Retinal pigment epithelial cell (primary cell): ENCODE data around the gene MAPKAPK2.

ENCODE experiments used
- DNase-seq: peaks from one replicate; pipeline ENCODE4 v3.0.0-alpha.2; 2010; ENCODE audit warnings: low read depth
- H3K4me3 ChIP-seq: 2 replicates; pipeline ENCODE4 v1.5.1; 2011; ENCODE audit warnings: mild to moderate bottlenecking, low read length, control low read depth, moderate library complexity
- TF ChIP-seq, protein P1 (sequence below): conservative IDR thresholded peaks from 2 replicates; pipeline ENCODE4 v1.5.1; 2011; ENCODE audit warnings: low read depth, low read length, control low read depth, inconsistent platforms

The MAPKAPK2 gene

GRCh38 chr1:206696812-206697585 is 12.3 kb downstream of the MAPKAPK2 start:
- TF ChIP-seq, protein P1, sequence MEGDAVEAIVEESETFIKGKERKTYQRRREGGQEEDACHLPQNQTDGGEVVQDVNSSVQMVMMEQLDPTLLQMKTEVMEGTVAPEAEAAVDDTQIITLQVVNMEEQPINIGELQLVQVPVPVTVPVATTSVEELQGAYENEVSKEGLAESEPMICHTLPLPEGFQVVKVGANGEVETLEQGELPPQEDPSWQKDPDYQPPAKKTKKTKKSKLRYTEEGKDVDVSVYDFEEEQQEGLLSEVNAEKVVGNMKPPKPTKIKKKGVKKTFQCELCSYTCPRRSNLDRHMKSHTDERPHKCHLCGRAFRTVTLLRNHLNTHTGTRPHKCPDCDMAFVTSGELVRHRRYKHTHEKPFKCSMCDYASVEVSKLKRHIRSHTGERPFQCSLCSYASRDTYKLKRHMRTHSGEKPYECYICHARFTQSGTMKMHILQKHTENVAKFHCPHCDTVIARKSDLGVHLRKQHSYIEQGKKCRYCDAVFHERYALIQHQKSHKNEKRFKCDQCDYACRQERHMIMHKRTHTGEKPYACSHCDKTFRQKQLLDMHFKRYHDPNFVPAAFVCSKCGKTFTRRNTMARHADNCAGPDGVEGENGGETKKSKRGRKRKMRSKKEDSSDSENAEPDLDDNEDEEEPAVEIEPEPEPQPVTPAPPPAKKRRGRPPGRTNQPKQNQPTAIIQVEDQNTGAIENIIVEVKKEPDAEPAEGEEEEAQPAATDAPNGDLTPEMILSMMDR: no peak

DNA sequence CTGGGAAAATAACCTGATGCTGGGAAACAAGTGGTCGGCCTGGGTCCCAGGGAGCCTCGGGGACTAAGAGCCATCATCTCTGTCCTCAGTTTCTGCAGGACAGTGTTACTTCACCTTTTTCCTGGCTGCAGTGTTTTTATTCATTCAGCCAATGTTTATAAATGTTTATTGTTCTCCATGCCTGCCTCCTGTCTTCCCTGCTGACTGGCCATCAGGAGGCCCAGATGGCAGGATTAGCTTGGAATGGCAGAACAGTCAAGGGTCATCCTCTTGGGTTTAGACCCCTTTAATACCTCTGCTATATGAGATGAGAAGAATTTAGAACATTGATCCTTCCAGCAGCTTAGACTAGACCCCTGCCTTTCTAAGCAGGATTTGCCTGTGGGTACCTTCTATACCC is 13.3 kb downstream of the MAPKAPK2 start:
- no peak for DNase-seq
- TF ChIP-seq, protein P1: no peak
- H3K4me3 ChIP-seq: no peak overlapping the region

More at GRCh38 chr1:206696812-206697585, 12.3 kb downstream of the MAPKAPK2 start:
- DNase-seq: no peak
- no peak overlapping the region for H3K4me3 ChIP-seq

DNA sequence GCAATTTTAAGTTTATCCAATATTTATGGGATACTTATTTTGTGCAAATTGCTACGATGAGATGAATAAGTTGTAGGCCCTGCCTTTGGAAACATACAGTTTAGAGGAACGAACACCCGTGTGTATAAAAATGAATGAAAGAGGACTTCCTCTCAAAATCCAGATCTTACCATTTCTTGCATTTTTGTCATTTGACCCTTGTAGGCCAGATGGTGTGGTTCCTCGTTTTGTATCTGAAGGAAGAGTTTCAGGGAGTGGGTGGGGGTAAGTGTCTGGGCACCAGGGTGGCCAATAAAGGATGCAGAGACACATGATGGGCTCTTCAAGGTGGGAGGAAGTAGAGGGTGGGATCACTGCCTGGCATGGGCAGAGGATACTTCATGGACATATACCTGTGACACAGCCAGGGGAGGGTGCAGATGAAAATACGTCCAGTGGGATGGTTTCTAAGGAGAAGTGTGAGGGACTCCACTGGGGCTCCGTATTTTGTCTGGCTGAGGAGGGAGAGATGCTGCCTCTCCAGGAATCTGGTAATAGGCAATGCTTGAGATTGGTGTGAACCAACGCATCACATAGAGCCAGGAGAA is 14.4 kb downstream of the MAPKAPK2 start:
- TF ChIP-seq, protein P1: no peak

DNA sequence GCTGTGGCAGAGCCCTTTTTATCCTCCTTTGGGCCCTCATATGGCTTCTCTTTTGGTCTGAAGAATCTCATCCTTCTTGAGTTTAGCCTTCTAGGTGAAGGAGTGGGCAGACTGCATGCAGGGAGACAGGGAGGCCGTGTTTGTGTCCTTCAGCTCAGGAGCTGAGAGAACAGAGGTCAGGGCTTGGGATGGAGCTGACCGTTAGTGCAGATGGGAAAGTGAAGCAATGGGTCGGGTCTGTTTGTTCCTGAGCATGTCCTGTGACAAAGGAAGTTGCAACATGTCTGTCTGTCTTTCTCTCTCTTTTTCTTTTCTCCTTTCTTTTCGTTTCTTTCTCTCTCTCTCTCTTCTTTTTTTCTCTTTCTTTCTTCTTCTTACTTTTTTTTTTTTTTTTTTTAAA is 14.9 kb downstream of the MAPKAPK2 start:
- DNase-seq: no peak
- TF ChIP-seq, protein P1: no peak
- no peak overlapping the region for H3K4me3 ChIP-seq

More for the DNA sequence above, 14.4 kb downstream of the MAPKAPK2 start:
- DNase-seq: no peak
- H3K4me3 ChIP-seq: no peak overlapping the region

DNA sequence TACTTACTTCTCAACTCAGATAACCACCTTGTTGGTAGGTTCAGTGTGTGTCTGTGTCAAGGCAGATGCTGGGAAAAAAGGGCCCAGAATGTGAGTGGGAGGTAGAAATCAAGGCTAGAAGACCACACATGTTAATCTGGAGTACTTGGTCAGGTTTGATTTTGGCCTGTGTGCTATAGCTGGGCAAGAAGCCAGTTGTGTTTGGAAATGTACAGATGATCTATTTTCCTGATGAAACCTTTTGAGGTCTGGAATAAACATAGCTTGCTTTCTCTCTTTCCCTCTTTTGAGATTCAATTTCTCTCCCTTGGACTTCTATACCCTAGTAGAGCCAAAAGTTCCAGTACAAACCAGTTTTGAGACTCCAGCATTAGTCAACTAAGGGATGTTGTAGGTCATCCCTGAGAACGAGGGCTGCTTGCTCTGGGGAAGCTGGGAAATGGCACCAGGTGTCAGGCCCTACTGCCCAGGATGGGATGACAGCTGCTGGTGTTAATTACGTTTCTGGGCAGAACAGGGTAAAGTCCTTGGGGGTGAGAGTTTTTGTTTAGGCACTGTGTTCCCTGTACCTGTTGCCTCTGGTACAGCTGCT is 15.8 kb downstream of the MAPKAPK2 start:
- no peak for DNase-seq
- H3K4me3 ChIP-seq: no peak overlapping the region

DNA sequence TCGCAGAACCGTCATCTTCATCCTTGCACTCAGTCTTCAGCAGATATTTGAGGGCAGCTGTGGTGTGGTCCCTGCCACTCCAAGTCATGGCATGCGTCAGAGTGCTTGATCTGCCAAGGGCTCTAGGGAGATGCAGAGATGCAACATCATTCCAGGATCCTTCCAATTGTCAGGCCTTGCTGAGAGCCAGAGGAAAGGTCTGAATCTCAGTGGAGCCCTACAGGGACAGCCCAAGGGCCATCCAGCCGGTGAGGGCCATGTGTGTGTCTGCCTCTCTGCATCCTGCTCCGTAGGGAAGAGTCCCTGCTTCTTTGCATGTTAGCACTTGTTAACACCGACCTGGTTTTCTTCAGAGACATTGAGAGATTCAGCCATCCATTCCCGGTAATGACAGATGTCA is 17.6 kb downstream of the MAPKAPK2 start:
- H3K4me3 ChIP-seq: no peak overlapping the region
- TF ChIP-seq, protein P1: no peak
- no peak for DNase-seq

More for the DNA sequence above, 15.8 kb downstream of the MAPKAPK2 start:
- TF ChIP-seq, protein P1: no peak
